HL-60 (cell line): ENCODE data around the gene HEATR3.

ENCODE experiments used
- CTCF ChIP-seq: IDR thresholded peaks from one replicate; pipeline ENCODE4 v1.5.1; 2011; ENCODE audit warnings: low read length, control low read depth, inconsistent platforms; ENCODE audit not compliant: insufficient read depth
- POLR2AphosphoS5 ChIP-seq: IDR thresholded peaks from 2 replicates; pipeline ENCODE4 v1.6.1; 2012; ENCODE audit warnings: low read depth
- REST ChIP-seq: IDR thresholded peaks from 2 replicates; pipeline ENCODE4 v1.6.1; 2012; ENCODE audit warnings: low read depth; ENCODE audit not compliant: insufficient replicate concordance

GRCh38 chr16:50121278-50121677 is 55.5 kb downstream of the HEATR3 start:
- TF ChIP-seq CTCF = no peak
- no peak for TF ChIP-seq REST
- TF ChIP-seq POLR2AphosphoS5 = no peak
